ENCODE results near the gene LRRFIP2.
"Not testable (repeated sequence)": the region's sequence is repeated elsewhere in the genome, so short reads cannot be mapped to it uniquely, and the experiment has no call there.

LRRFIP2 gene

DNA sequence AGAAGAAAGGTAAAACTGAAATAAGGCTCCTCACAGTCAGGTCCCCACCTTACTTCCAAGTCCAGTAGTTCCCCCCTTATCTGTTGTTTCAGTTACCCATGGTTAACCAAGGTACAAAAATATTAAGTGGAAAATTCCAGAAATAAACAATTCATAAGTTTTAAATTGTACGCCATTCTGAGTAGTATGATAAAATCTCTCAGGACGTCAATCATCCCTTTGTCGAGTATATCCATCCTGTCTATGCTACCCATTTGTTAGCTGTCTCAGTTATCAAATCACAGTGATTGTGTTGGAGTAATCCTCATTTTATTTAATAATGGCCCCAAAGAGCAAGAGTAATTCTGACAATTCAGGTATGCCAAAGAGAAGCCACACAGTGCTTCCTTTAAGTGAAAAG is 43.9 kb downstream of the LRRFIP2 start:
- Histone ChIP-seq H3K9me3 (ENCODE audit: control insufficient read depth, insufficient read depth, low read length) (no peaks in the 10 kb centered on the region), H3K27me3 (ENCODE audit: control insufficient read depth, insufficient read depth, low read length) (no peaks in the 10 kb centered on the region), H3K9ac (ENCODE audit: low read depth, low read length) (no peak overlapping the region), H3K4me3 (ENCODE audit: low read depth, low read length) (no peak overlapping the region), H3K36me3 (ENCODE audit: control insufficient read depth, insufficient read depth, low read length) (no peaks in the 10 kb centered on the region), H3K27ac (ENCODE audit: low read depth, low read length) (no peak overlapping the region), H3K4me1 (ENCODE audit: control insufficient read depth, insufficient read depth, low read length) (peaks cover 17% of the 10 kb centered on the region)

DNA sequence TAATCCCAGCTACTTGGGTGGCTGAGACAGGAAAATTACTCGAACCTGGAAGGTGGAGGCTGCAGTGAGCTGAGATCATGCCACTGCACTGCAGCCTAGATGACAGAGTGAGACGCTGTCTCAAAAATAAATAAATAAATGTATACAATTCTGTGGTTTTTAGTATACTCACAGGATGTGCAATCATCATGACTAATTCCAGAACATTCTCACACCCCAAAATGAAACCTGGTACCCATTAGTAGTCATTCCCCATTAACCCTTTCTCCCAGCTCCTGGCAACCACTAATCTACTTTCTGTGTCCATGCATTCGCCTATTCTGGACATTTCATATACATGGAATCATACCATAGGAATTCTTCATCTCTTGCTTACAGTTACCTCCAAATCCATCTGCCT is 44.5 kb downstream of the LRRFIP2 start:
- H3K9me3 ChIP-seq (ENCODE audit: control insufficient read depth, insufficient read depth, low read length) = no peaks in the 10 kb centered on the region
- no peak overlapping the region for H3K9ac ChIP-seq (ENCODE audit: low read depth, low read length)
- H3K27me3 ChIP-seq (ENCODE audit: control insufficient read depth, insufficient read depth, low read length) = no peaks in the 10 kb centered on the region
- no peak overlapping the region for H3K4me3 ChIP-seq (ENCODE audit: low read depth, low read length)
- H3K4me1 ChIP-seq (ENCODE audit: control insufficient read depth, insufficient read depth, low read length) = peaks cover 17% of the 10 kb centered on the region
- H3K27ac ChIP-seq (ENCODE audit: low read depth, low read length) = no peak overlapping the region
- H3K36me3 ChIP-seq (ENCODE audit: control insufficient read depth, insufficient read depth, low read length) = no peaks in the 10 kb centered on the region

GRCh38 chr3:37127340-37127739 is 47.0 kb downstream of the LRRFIP2 start:
- H3K27me3 ChIP-seq (ENCODE audit: control insufficient read depth, insufficient read depth, low read length) = no peaks in the 10 kb centered on the region
- no peak overlapping the region for H3K9ac ChIP-seq (ENCODE audit: low read depth, low read length)
- H3K9me3 ChIP-seq (ENCODE audit: control insufficient read depth, insufficient read depth, low read length) = no peaks in the 10 kb centered on the region
- no peak overlapping the region for H3K4me3 ChIP-seq (ENCODE audit: low read depth, low read length)
- no peaks in the 10 kb centered on the region for H3K36me3 ChIP-seq (ENCODE audit: control insufficient read depth, insufficient read depth, low read length)
- peaks cover 14% of the 10 kb centered on the region for H3K4me1 ChIP-seq (ENCODE audit: control insufficient read depth, insufficient read depth, low read length)
- H3K27ac ChIP-seq (ENCODE audit: low read depth, low read length) = no peak overlapping the region

- Histone ChIP-seq H3K9ac (ENCODE audit: low read depth, low read length) (no peak overlapping the region), H3K9me3 (ENCODE audit: control insufficient read depth, insufficient read depth, low read length) (no peaks in the 10 kb centered on the region), H3K27ac (ENCODE audit: low read depth, low read length) (no peak overlapping the region), H3K4me3 (ENCODE audit: low read depth, low read length) (no peak overlapping the region), H3K4me1 (ENCODE audit: control insufficient read depth, insufficient read depth, low read length) (peaks cover 10% of the 10 kb centered on the region), H3K36me3 (ENCODE audit: control insufficient read depth, insufficient read depth, low read length) (no peaks in the 10 kb centered on the region), H3K27me3 (ENCODE audit: control insufficient read depth, insufficient read depth, low read length) (no peaks in the 10 kb centered on the region)
Measured at GRCh38 chr3:37126856-37127255, 47.5 kb downstream of the LRRFIP2 start.

- Histone ChIP-seq H3K27ac (ENCODE audit: low read depth, low read length) (no peak overlapping the region), H3K27me3 (ENCODE audit: control insufficient read depth, insufficient read depth, low read length) (no peaks in the 10 kb centered on the region), H3K9ac (ENCODE audit: low read depth, low read length) (no peak overlapping the region), H3K9me3 (ENCODE audit: control insufficient read depth, insufficient read depth, low read length) (no peaks in the 10 kb centered on the region), H3K4me3 (ENCODE audit: low read depth, low read length) (no peak overlapping the region), H3K36me3 (ENCODE audit: control insufficient read depth, insufficient read depth, low read length) (no peaks in the 10 kb centered on the region), H3K4me1 (ENCODE audit: control insufficient read depth, insufficient read depth, low read length) (no peaks in the 10 kb centered on the region)
Measured at GRCh38 chr3:37125195-37126073, 48.9 kb downstream of the LRRFIP2 start.

- no peaks in the 10 kb centered on the region for H3K9me3 ChIP-seq (ENCODE audit: control insufficient read depth, insufficient read depth, low read length)
- H3K9ac ChIP-seq (ENCODE audit: low read depth, low read length) = no peak overlapping the region
- H3K4me3 ChIP-seq (ENCODE audit: low read depth, low read length) = no peak overlapping the region
- no peak overlapping the region for H3K27ac ChIP-seq (ENCODE audit: low read depth, low read length)
- H3K36me3 ChIP-seq (ENCODE audit: control insufficient read depth, insufficient read depth, low read length) = no peaks in the 10 kb centered on the region
- no peaks in the 10 kb centered on the region for H3K27me3 ChIP-seq (ENCODE audit: control insufficient read depth, insufficient read depth, low read length)
- no peaks in the 10 kb centered on the region for H3K4me1 ChIP-seq (ENCODE audit: control insufficient read depth, insufficient read depth, low read length)
Measured at GRCh38 chr3:37124435-37124834, 49.9 kb downstream of the LRRFIP2 start.

GRCh38 chr3:37123292-37123691 is 51.1 kb downstream of the LRRFIP2 start:
- Histone ChIP-seq H3K27ac (ENCODE audit: low read depth, low read length) (no peak overlapping the region), H3K9me3 (ENCODE audit: control insufficient read depth, insufficient read depth, low read length) (no peaks in the 10 kb centered on the region), H3K4me1 (ENCODE audit: control insufficient read depth, insufficient read depth, low read length) (no peaks in the 10 kb centered on the region), H3K4me3 (ENCODE audit: low read depth, low read length) (no peak overlapping the region), H3K27me3 (ENCODE audit: control insufficient read depth, insufficient read depth, low read length) (no peaks in the 10 kb centered on the region), H3K9ac (ENCODE audit: low read depth, low read length) (no peak overlapping the region), H3K36me3 (ENCODE audit: control insufficient read depth, insufficient read depth, low read length) (no peaks in the 10 kb centered on the region)

DNA sequence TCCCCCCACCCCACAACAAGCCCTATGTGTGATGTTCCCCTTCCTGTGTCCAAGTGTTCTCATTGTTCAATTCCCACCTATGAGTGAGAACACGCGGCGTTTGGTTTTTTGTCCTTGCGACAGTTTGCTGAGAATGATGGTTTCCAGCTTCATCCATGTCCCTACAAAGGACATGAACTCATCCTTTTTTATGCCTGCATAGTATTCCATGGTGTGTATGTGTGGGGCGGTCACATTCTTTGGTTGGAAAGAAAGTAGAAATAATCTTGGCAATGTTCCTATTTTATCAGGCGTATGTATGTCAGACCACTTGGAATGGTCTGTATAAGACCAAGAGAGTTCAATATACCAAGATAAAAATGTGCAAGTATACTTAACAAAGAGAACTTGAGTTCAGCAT is 52.3 kb downstream of the LRRFIP2 start:
- not testable (repeated sequence) for H3K9me3 ChIP-seq (ENCODE audit: control insufficient read depth, insufficient read depth, low read length); H3K27me3 ChIP-seq (ENCODE audit: control insufficient read depth, insufficient read depth, low read length); H3K36me3 ChIP-seq (ENCODE audit: control insufficient read depth, insufficient read depth, low read length); H3K4me1 ChIP-seq (ENCODE audit: control insufficient read depth, insufficient read depth, low read length); H3K4me3 ChIP-seq (ENCODE audit: low read depth, low read length); H3K9ac ChIP-seq (ENCODE audit: low read depth, low read length); H3K27ac ChIP-seq (ENCODE audit: low read depth, low read length)

DNA sequence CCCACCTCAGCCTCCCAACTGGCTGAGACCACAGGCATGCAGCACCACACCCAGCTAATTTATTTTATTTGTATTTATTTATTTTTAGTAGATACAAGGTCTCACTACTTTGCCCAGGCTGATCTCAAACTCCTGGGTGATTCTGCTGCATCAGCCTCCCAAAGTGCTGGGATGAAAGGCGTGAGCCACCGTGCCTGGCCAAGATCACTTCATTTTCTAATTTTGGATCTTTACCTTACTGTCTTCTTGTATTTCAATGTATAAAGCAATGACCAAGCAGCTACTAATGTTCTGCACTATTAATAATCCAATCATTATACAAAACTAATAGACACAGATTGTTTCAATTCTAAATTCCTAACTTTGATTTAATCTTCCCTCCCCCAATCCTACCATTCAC is 56.2 kb downstream of the LRRFIP2 start:
- Histone ChIP-seq H3K36me3 (ENCODE audit: control insufficient read depth, insufficient read depth, low read length) (no peaks in the 10 kb centered on the region), H3K4me3 (ENCODE audit: low read depth, low read length) (no peak overlapping the region), H3K9ac (ENCODE audit: low read depth, low read length) (no peak overlapping the region), H3K9me3 (ENCODE audit: control insufficient read depth, insufficient read depth, low read length) (no peaks in the 10 kb centered on the region), H3K27me3 (ENCODE audit: control insufficient read depth, insufficient read depth, low read length) (no peaks in the 10 kb centered on the region), H3K27ac (ENCODE audit: low read depth, low read length) (no peak overlapping the region), H3K4me1 (ENCODE audit: control insufficient read depth, insufficient read depth, low read length) (no peaks in the 10 kb centered on the region)

- H3K4me3 ChIP-seq (ENCODE audit: low read depth, low read length) = no peak overlapping the region
- no peak overlapping the region for H3K27ac ChIP-seq (ENCODE audit: low read depth, low read length)
- H3K27me3 ChIP-seq (ENCODE audit: control insufficient read depth, insufficient read depth, low read length) = no peaks in the 10 kb centered on the region
- H3K9me3 ChIP-seq (ENCODE audit: control insufficient read depth, insufficient read depth, low read length) = no peaks in the 10 kb centered on the region
- H3K9ac ChIP-seq (ENCODE audit: low read depth, low read length) = no peak overlapping the region
- no peaks in the 10 kb centered on the region for H3K36me3 ChIP-seq (ENCODE audit: control insufficient read depth, insufficient read depth, low read length)
- H3K4me1 ChIP-seq (ENCODE audit: control insufficient read depth, insufficient read depth, low read length) = no peaks in the 10 kb centered on the region
Measured at GRCh38 chr3:37117548-37117947, 56.8 kb downstream of the LRRFIP2 start.

DNA sequence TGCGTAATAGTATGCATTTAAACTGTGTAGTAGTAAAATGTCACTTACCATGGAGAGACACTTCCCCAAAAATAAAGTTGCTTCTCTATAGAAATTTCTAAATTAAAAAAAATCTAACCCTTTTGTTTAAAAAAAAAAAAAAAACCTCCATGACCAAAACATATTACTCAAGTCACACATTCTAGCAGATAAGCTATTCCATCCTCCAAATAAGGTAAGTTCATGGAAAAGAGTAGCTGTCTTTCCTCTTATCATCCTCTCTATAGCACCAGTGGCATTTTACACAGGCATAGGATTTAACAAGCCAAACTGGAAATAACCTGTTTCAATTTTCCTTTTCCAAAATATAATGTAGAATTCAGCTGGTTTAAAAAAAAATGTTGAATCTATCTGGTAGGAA is 57.4 kb downstream of the LRRFIP2 start:
- Histone ChIP-seq H3K27me3 (ENCODE audit: control insufficient read depth, insufficient read depth, low read length) (no peaks in the 10 kb centered on the region), H3K4me1 (ENCODE audit: control insufficient read depth, insufficient read depth, low read length) (no peaks in the 10 kb centered on the region), H3K36me3 (ENCODE audit: control insufficient read depth, insufficient read depth, low read length) (no peaks in the 10 kb centered on the region), H3K9ac (ENCODE audit: low read depth, low read length) (no peak overlapping the region), H3K27ac (ENCODE audit: low read depth, low read length) (no peak overlapping the region), H3K9me3 (ENCODE audit: control insufficient read depth, insufficient read depth, low read length) (no peaks in the 10 kb centered on the region), H3K4me3 (ENCODE audit: low read depth, low read length) (no peak overlapping the region)

Measured in HUES48 (cell line).